ENCODE measurements around the gene LRRC1. TPM values are rescaled to one million over a fixed set of nuclear protein-coding genes. Genes with fewer than 3 reads are reported as not detected.

LRRC1 gene
- total RNA-seq, 1 experiment from 2014 or later: 0.72 TPM

DNA sequence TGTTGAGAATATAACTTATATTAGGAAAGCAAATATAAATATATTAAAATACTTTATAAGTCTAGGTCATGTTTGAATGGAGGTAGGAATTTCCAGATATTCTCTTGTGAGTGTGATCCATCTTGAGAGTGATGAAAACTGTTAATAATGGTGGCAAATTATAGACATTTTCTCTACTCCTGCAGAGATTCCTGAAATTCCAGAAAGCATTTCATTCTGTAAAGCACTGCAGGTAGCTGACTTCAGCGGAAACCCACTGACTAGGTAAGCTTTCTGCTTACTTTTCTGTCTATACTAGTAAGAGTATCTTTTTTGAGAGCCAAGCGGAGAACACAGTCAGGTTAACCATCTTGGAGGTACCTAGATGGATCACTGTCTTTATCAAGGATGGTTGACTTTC lies 84.0 kb downstream of the LRRC1 start:
- Histone ChIP-seq H3K9me3 (no peaks in the 10 kb centered on the region), H3K36me3 (no peaks in the 10 kb centered on the region), H3K27me3 (no peaks in the 10 kb centered on the region), H3K4me3 (no peak overlapping the region)
- DNase-seq: no peak

DNA sequence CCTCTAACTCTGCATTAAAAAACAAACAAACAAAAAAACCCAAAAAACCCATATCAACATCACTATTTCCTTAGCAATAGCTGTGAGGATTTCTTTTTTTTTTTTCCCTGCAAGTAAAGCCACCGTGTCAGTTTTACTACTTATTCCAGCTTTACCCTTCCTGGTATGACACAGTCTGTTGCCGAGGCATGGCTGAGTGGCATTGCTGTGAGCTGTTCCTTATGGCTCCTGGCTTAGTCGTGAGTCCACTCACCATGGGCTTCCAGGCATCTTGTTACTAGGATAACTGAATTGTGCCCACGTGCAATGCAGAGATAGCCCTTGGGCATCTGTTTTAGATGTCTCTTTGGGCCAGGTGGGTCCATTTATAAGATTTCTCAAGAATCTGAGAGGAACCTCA lies 84.8 kb downstream of the LRRC1 start:
- no peaks in the 10 kb centered on the region for H3K9me3 ChIP-seq
- no peak for DNase-seq
- H3K27me3 ChIP-seq: no peaks in the 10 kb centered on the region
- H3K4me3 ChIP-seq: no peak overlapping the region
- H3K36me3 ChIP-seq: no peaks in the 10 kb centered on the region

DNA sequence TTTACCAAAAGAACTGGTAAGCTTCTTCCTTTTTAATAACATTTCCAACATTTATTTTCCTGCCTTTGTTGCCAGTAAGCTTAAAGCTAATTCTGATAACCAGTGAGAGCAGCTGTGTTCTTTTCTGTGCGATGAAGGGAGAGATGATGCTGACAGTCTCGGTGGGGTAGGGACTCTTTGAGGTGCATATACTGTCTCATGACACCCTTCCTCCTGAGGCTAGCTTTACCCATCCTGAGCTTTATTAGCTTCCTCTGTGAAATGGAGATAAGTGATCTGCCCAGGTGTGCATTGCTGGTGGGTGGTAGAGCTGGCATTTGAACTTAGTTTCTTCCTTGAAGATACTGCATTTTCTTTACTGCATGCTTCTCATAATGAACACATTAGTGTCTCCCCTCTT lies 92.5 kb downstream of the LRRC1 start:
- DNase-seq: no peak
- H3K27me3 ChIP-seq: no peaks in the 10 kb centered on the region
- H3K36me3 ChIP-seq: no peaks in the 10 kb centered on the region
- no peak overlapping the region for H3K4me3 ChIP-seq
- no peaks in the 10 kb centered on the region for H3K9me3 ChIP-seq

DNA sequence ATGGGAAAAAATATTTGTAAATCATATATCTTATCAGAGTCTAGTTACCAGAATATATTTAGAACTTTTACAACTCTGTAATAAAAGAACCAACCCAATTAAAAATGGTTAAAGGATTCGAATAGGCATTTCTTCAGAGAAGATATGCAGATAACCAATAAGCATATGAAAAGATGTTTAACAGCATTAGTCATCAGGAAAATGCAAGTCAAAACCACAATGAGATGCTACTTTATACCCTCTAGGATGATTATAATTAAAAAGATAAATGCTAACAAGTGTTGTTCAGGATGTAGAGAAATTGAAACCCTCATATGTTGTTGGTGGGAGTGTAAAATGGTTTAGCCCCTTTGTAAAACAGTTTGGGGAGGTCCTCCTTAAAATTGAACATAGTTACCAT lies 94.1 kb downstream of the LRRC1 start:
- Histone ChIP-seq H3K4me3 (no peak overlapping the region), H3K27me3 (no peaks in the 10 kb centered on the region), H3K36me3 (no peaks in the 10 kb centered on the region), H3K9me3 (no peaks in the 10 kb centered on the region)
- no peak for DNase-seq

DNA sequence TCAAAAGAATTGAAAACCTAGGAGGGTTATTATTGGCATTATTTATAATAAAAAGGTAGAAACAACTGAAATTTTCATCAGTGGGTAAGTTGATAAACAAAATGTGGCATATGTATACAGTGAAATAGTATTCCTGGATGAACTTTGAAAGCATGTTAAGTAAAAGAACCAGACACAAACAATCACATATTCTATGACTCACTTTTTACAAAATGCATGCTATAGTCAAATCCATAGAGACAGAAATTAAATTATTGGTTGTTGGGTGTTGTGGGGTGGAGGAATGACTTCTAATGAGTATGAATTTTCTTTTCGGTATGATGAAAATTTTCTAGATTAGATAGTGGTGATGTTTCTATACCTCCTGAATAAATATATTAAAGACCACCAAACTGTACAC lies 94.6 kb downstream of the LRRC1 start:
- Histone ChIP-seq H3K4me3 (no peak overlapping the region), H3K9me3 (no peaks in the 10 kb centered on the region), H3K27me3 (no peaks in the 10 kb centered on the region), H3K36me3 (no peaks in the 10 kb centered on the region)
- DNase-seq: no peak

DNA sequence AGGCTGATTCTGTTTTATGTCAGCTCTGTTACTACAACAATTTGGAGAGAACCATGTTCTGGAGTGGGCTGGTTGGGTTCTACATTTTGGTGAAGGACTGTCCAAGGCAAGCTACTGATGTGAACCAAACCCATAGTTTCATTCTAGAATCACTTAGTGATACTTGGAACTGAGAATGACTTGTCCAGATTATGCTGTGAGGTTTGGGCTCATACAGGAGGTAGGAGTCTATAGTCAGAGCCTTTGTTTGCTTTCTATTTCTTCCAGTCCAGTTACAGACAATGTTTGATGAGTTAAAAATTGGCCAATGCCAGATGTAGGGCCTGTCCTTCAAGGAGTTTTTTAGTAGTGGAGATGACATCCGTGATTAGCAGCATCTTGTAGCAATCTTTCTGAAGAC lies 97.9 kb downstream of the LRRC1 start:
- no peak for DNase-seq
- no peaks in the 10 kb centered on the region for H3K27me3 ChIP-seq
- H3K4me3 ChIP-seq: no peak overlapping the region

DNA sequence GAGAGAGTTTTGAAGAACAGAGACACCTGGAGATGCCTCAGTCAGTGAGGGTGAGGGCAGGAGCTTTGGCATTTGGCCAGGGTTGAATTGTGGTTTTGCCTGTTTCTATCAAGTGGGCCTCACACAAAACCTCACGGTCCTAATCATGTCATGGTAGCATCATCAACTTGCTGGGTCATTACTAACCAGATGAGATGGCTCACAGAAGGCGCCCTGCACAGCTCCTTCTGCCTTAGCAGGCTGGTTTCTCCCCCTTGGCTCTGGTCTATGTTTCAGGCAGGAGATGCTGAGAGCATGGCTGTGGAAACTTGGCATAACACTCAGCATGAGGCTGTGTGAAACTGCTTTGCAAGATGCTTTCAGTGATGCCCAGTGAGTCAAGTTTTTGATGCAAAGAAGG lies 99.3 kb downstream of the LRRC1 start:
- Histone ChIP-seq H3K36me3 (no peaks in the 10 kb centered on the region), H3K27me3 (no peaks in the 10 kb centered on the region), H3K9me3 (no peaks in the 10 kb centered on the region), H3K4me3 (no peak overlapping the region)
- peak; percentile 1 for DNase-seq

More for the DNA sequence above, 97.9 kb downstream of the LRRC1 start:
- Histone ChIP-seq H3K9me3 (no peaks in the 10 kb centered on the region), H3K36me3 (no peaks in the 10 kb centered on the region)

DNA sequence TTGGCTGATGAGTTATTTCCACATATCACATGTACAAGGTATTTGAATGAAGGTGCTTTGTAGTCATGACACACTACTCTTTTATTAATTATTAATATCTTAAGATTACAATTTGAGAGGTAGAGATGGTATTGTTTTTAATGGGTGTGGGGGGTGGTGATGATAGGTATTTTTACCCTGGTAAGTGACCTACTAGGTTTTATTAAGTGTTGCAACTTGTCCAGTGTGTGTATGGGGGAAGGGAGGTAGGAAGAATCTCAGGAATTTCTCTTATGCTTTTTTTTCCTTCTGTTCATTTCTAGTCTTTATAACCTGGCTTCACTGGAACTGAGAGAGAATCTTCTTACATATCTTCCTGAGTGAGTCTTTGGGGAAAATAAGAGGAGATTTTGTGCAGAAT lies 101.4 kb downstream of the LRRC1 start:
- Histone ChIP-seq H3K9me3 (no peaks in the 10 kb centered on the region), H3K27me3 (no peaks in the 10 kb centered on the region), H3K4me3 (no peak overlapping the region), H3K36me3 (no peaks in the 10 kb centered on the region)
- no peak for DNase-seq

DNA sequence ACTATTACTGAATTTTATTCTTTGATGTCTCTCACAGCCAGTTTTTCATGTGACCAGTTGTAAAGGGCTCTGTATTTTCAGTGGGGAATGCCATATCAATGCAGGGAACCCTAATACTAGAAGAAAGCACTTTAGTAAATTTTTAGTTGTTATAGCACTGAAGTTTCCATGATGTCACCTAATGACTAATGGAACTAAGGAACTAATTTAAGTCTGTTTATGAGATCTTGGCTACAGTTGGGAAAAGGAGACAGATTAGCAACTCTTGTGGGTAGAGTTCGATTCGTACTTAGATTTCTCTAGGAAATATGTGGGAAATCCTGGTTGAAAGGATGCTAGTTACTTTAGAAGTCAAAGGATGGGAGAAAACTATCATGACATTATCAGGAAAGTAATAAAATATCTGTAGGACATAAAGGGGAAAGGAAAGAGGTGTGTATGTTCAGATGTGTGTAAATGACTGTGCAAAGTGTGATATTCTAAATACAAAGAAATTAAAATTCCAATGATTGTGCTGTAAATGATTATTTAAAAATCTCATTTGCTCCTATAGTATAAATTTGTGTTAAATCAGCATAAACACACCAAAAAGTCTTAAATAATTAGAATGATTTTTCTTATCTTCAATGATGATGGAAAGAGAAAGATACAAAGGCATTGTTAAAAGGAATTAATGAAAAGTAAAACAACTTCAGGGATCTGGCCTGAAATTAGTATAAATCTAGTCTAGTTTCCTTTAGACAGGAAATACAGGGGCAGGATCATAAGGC lies 103.4 kb downstream of the LRRC1 start:
- H3K9me3 ChIP-seq: no peaks in the 10 kb centered on the region
- DNase-seq: no peak
- no peak overlapping the region for H3K4me3 ChIP-seq
- no peaks in the 10 kb centered on the region for H3K27me3 ChIP-seq
- H3K36me3 ChIP-seq: no peaks in the 10 kb centered on the region

DNA sequence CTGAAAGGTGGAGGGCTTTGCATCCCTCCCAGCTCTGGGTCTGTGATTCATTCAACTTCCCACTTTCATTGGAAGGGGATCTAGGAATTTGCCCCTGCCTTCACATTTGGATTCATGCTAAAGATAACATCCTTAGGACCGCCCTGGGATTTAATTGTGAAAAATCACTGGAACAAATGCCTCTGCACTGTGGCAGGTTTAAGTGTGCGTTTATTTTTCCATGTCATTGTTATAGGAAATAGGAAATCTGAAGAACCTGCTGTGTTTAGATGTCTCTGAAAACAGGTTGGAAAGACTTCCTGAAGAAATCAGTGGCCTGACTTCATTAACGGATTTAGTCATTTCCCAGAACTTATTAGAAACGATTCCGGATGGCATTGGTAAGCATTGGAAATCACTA lies 104.7 kb downstream of the LRRC1 start:
- Histone ChIP-seq H3K36me3 (no peaks in the 10 kb centered on the region), H3K27me3 (no peaks in the 10 kb centered on the region), H3K4me3 (no peak overlapping the region), H3K9me3 (no peaks in the 10 kb centered on the region)
- DNase-seq: no peak

DNA sequence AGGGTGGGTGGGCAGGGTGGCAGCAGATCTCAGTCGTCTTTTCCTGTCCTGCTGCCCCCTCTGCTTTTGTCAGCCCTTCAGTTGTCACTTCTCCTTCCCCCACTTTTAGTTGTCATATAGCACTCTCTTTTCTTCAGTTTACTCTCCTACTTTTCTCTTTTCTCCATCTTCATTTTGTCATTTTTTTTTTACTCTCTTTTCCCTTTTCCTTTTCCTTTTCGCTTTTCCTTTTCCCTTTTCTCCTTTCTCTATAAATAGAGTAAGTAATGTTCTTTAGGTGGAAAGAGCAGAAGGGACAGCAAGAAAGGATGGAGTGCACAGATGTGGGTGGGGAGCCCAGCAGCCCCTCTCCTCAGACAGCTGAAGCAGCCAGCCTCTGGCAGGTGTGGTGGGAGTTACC lies 108.6 kb downstream of the LRRC1 start:
- Histone ChIP-seq H3K36me3 (no peaks in the 10 kb centered on the region), H3K9me3 (no peaks in the 10 kb centered on the region), H3K27me3 (no peaks in the 10 kb centered on the region), H3K4me3 (no peak overlapping the region)
- DNase-seq: no peak

DNA sequence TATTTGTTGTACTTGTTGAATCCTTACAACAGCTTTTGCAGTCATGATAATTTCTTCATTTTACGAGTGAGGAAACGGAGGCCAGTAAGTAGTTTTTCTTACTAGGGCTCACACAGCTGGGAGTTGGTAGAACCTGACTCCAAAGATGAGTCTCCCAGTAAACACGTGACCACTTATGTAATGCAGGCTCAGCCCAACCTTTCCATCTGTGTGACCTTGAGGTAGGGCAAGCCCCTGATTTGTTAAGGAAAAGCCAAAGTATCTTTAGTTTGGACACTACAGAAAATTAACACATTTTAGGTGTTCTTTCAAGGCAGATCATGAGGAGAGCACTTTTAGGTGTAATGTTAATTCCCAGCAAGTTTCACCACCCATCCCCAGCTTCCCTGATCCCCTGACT lies 111.3 kb downstream of the LRRC1 start:
- no peaks in the 10 kb centered on the region for H3K36me3 ChIP-seq
- no peaks in the 10 kb centered on the region for H3K9me3 ChIP-seq
- no peak for DNase-seq

DNA sequence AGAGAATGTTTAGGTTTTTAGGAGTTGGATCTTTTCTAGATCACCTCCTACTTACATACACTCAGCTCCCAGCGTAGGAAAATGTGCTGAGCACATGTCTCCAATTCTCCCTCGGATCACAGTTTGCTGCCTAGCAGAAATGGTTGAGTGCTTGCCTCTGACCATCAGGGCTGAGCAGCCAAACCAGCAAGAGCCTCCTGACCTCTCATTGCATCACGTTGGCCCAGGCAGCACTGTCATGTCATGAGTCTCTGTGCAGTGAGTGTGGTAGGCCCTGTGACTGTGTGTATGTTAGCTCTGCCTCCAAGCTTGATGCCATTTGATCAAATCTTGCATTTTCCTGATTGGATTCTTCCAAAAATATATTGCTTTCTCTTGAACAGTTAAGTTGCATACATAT lies 112.0 kb downstream of the LRRC1 start:
- Histone ChIP-seq H3K36me3 (no peaks in the 10 kb centered on the region), H3K27me3 (no peaks in the 10 kb centered on the region), H3K9me3 (no peaks in the 10 kb centered on the region), H3K4me3 (no peak overlapping the region)
- no peak for DNase-seq

More for the DNA sequence above, 111.3 kb downstream of the LRRC1 start:
- H3K4me3 ChIP-seq: no peak overlapping the region
- H3K27me3 ChIP-seq: no peaks in the 10 kb centered on the region

DNA sequence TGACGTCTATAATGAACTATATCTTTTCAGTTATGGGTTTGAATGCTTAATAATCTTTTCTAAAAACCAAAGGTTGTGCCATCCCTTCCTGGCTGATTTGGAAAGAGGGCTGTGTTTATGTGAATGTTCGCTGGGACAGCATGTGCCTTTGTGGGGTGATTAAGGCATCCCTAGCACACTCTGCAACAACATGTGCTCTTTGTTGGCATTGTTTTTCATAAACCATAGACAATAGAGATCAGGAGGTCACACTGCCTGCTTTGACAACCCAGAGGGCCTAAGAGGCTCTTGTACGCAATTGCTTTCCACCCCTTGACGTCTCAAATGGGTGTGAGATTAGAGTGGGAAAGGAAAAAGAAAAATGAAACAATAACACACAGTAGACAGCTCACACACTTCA lies 116.0 kb downstream of the LRRC1 start:
- no peaks in the 10 kb centered on the region for H3K36me3 ChIP-seq
- no peak overlapping the region for H3K4me3 ChIP-seq
- H3K9me3 ChIP-seq: no peaks in the 10 kb centered on the region
- H3K27me3 ChIP-seq: no peaks in the 10 kb centered on the region
- DNase-seq: no peak

DNA sequence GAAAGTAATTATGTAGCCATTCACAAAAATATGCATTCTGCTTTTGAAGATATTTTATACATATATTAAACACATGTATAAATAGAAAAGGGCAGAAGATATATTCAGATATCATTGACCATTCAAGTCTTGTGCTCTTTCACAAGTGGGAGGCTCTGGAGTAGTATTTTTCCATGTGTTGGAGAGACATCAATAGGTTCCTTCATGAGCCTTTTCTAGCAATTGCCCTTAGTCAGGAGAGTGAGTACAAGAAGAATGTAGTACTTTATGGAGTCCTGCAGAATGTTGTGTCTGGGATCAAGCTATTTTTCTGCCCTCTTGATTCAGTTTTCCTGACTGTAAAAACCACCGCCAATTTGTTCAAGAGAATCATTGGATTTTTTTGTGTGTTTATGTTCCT lies 117.9 kb downstream of the LRRC1 start:
- H3K9me3 ChIP-seq: no peaks in the 10 kb centered on the region

DNA sequence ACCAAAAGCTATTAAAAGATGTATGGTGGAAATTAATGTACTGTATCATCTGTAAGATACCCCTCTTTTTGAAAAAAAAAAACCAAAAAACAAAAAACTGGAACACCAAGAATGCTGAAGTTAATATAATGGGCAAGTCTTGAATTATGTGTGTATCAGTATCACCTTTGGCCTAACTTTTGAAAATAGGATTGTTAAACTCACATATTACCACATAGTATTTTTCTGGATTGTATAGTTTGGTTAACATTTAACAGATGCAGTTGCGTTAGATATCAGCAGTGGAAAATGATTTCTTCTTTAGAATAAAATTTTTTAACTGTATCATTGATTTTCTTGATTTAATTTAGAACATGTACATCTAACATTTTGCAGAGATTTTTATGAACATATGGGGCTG lies 118.5 kb downstream of the LRRC1 start:
- no peaks in the 10 kb centered on the region for H3K27me3 ChIP-seq
- DNase-seq: no peak
- H3K36me3 ChIP-seq: no peaks in the 10 kb centered on the region
- H3K4me3 ChIP-seq: no peak overlapping the region
- H3K9me3 ChIP-seq: no peaks in the 10 kb centered on the region

More for the DNA sequence above, 117.9 kb downstream of the LRRC1 start:
- H3K4me3 ChIP-seq: no peak overlapping the region
- H3K36me3 ChIP-seq: no peaks in the 10 kb centered on the region
- DNase-seq: no peak
- H3K27me3 ChIP-seq: no peaks in the 10 kb centered on the region

DNA sequence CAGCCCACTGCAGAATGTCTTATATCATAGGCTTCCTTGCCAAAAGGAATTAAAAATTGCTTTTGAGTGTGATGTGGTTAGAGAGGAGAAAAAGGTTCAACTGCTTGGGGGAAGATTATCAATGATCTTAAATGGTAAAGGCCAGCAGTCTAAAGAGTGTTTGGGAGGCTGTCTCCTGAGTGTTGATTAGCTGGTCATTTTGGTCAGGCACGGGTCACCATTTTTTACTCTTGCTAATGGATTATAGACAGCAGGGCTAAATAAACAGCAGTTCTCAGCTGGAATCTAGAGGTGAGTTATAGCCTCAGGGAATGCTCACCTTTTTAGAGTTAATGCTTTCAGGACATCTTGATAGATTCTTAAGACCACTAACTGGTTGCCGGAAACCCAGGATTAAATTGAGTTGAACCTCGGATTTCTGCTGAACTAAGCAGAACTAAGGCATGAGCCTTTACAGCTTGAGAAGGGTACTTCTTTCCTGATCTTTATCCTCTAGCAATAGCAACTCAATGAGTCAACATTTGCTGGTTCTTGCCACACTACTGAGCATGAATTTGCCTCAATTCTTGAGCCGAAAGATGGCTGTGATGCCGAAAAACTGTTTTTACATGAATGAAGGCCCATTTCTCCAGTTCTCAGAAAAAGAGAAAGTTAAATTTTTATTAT lies 120.4 kb downstream of the LRRC1 start:
- no peaks in the 10 kb centered on the region for H3K9me3 ChIP-seq
- H3K4me3 ChIP-seq: no peak overlapping the region
- H3K36me3 ChIP-seq: no peaks in the 10 kb centered on the region
- DNase-seq: no peak
- H3K27me3 ChIP-seq: no peaks in the 10 kb centered on the region

DNA sequence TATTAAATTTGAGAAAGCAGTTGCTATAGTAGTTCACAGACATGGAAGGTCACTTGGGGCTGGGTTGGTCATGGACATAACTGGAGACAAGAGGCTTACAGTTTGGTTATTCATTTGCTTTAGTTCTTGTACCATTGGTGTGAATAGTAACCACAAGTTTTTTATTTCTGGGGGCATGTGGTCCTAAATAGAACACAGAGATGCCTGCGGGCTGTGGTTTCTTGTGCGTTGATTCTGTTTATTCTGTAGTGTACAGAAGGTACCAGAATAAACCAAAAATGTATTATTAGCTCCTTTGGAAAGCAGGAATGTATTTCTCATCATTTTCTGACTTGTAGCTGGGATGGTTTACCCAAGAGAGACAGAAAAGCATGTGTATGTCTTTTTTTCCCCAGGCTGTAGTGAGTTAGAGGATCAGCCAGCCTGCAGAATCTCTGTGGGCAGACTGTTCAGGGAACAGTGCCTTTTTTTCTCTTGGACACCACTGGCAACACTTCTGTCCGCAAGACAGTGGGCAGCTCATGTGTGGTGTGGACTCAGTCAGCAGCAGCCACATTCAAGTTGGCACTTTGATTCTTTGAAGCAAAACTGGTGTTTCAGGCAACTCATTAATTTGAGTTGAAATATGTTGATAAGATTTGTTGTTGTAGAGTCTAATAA lies 122.1 kb downstream of the LRRC1 start:
- no peak for DNase-seq
- no peak overlapping the region for H3K4me3 ChIP-seq

More for the DNA sequence above, 122.1 kb downstream of the LRRC1 start:
- no peaks in the 10 kb centered on the region for H3K27me3 ChIP-seq
- no peaks in the 10 kb centered on the region for H3K36me3 ChIP-seq
- H3K9me3 ChIP-seq: no peaks in the 10 kb centered on the region

All from MG63 (cell line).